ENCODE results near the gene PRKAG1. TPM values are rescaled to one million over a fixed set of nuclear protein-coding genes. Genes with fewer than 3 reads are reported as not detected.

The PRKAG1 gene
- total RNA-seq, 1 experiment from 2014 or later, result 66.5 TPM

GRCh38 chr12:49051373-49051764 lies 32.8 kb upstream of the PRKAG1 start:
- POLR2A ChIA-PET (ENCODE audit: unreplicated experiment), result no interaction called here
- BruUV-seq (replicated peaks), result no TSS peak

GRCh38 chr12:49050507-49051372 lies 32.2 kb upstream of the PRKAG1 start:
- BruUV-seq (replicated peaks), result no TSS peak
- peaks cover 32% of the 10 kb centered on the region for H4K20me1 ChIP-seq (ENCODE audit: low read length)

More at GRCh38 chr12:49051373-49051764, 32.8 kb upstream of the PRKAG1 start:
- no peaks in the 10 kb centered on the region for H3K9me3 ChIP-seq (ENCODE audit: low read length)
- peaks cover 13% of the 10 kb centered on the region for H3K4me1 ChIP-seq (ENCODE audit: insufficient read depth, low read length)
- H4K20me1 ChIP-seq (ENCODE audit: low read length), result peaks cover 38% of the 10 kb centered on the region
- CTCF ChIA-PET, result no interaction called here
- H3K4me2 ChIP-seq (ENCODE audit: low read length), result no peak overlapping the region
- TF ChIP-seq CTCF (conservative IDR thresholded peaks at IDR 0.05; ENCODE audit: low read depth, low read length), result no peak
- no peak for TF ChIP-seq EZH2 (IDR thresholded peaks at IDR 0.05; ENCODE audit: low read length, unreplicated experiment)
- no peak for TF ChIP-seq EZH2phosphoT487 (IDR thresholded peaks at IDR 0.05; ENCODE audit: borderline replicate concordance, low read length)
- peaks cover 75% of the 10 kb centered on the region for H3K36me3 ChIP-seq (ENCODE audit: low read depth, low read length)
- DNase-seq (no peak), ATAC-seq (no peak)
- intact Hi-C loops (cut with micrococcal nuclease), result no loop called here
- no peaks in the 10 kb centered on the region for H3K27me3 ChIP-seq (ENCODE audit: low read length)
- no peaks in the 10 kb centered on the region for H3K9me2 ChIP-seq (replicated peaks; ENCODE audit: low read length)
- peaks cover 33% of the 10 kb centered on the region for H3K79me2 ChIP-seq (ENCODE audit: low read length)
- H3F3A ChIP-seq (ENCODE audit: low read length, unreplicated experiment), result no peaks in the 10 kb centered on the region
- no peak overlapping the region for H3K9ac ChIP-seq (ENCODE audit: low read length)
- no peak overlapping the region for H3K27ac ChIP-seq (ENCODE audit: low read length)
- H2AFZ ChIP-seq (ENCODE audit: low read length), result no peak overlapping the region
- H3K4me3 ChIP-seq (ENCODE audit: low read length), result no peak overlapping the region

More at GRCh38 chr12:49050507-49051372, 32.2 kb upstream of the PRKAG1 start:
- no peak for DNase-seq
- H3K4me1 ChIP-seq (ENCODE audit: insufficient read depth, low read length), result peaks cover 7% of the 10 kb centered on the region
- no peak overlapping the region for H3K27ac ChIP-seq (ENCODE audit: low read length)
- ChIA-PET CTCF (no interaction called here), POLR2A (ENCODE audit: unreplicated experiment) (no interaction called here)
- ATAC-seq, result no peak
- intact Hi-C loops (cut with micrococcal nuclease), result no loop called here
- H3K9me3 ChIP-seq (ENCODE audit: low read length), result no peaks in the 10 kb centered on the region
- H3K9me2 ChIP-seq (replicated peaks; ENCODE audit: low read length), result no peaks in the 10 kb centered on the region
- TF ChIP-seq CTCF (conservative IDR thresholded peaks at IDR 0.05; ENCODE audit: low read depth, low read length) (no peak), EZH2 (IDR thresholded peaks at IDR 0.05; ENCODE audit: low read length, unreplicated experiment) (no peak)
- peaks cover 27% of the 10 kb centered on the region for H3K79me2 ChIP-seq (ENCODE audit: low read length)
- H3K27me3 ChIP-seq (ENCODE audit: low read length), result no peaks in the 10 kb centered on the region
- no peak overlapping the region for H3K4me3 ChIP-seq (ENCODE audit: low read length)
- no peak overlapping the region for H2AFZ ChIP-seq (ENCODE audit: low read length)
- no peak overlapping the region for H3K9ac ChIP-seq (ENCODE audit: low read length)
- H3K36me3 ChIP-seq (ENCODE audit: low read depth, low read length), result peaks cover 81% of the 10 kb centered on the region
- no peaks in the 10 kb centered on the region for H3F3A ChIP-seq (ENCODE audit: low read length, unreplicated experiment)
- no peak overlapping the region for H3K4me2 ChIP-seq (ENCODE audit: low read length)
